ENCODE results near the gene CNST. TPM values are rescaled to one million over a fixed set of nuclear protein-coding genes. Genes with fewer than 3 reads are reported as not detected.

The CNST gene
- total and polyA plus RNA-seq, 9 of the 15 experiments (the other 6 are each of a cell fraction or from before 2014, with no cell fraction given): 17.0 to 55.3 (median 30.8) TPM

GRCh38 chr1:246566128-246566812, at the start of gene CNST, which contains the start of gene TFB2M (continued):
- TF ChIP-seq TOE1 (IDR thresholded peaks at IDR 0.05; ENCODE audit: borderline replicate concordance) (0 out of 2 replicates have a peak, but pooled peaks have one; percentile 48), TOE1 (CRISPR knock-in tag; IDR thresholded peaks at IDR 0.05; ENCODE audit: borderline replicate concordance, low read depth) (0 out of 2 replicates have a peak, but pooled peaks have one; percentile 87), HINFP (tag; conservative IDR thresholded peaks at IDR 0.05; ENCODE audit: low read depth) (no peak), MYBL2 (IDR thresholded peaks at IDR 0.05; ENCODE audit: low read depth) (no peak), MYBL2 (CRISPR knock-in tag; IDR thresholded peaks at IDR 0.05; ENCODE audit: borderline replicate concordance) (no peak), PKNOX1 (IDR thresholded peaks at IDR 0.05) (peak; percentile 81), ZNF507 (tag; conservative IDR thresholded peaks at IDR 0.05) (no peak), ZNF263 (CRISPR knock-in tag; IDR thresholded peaks at IDR 0.05; ENCODE audit: borderline replicate concordance) (peak; percentile 99), ZNF24 (IDR thresholded peaks at IDR 0.05) (no peak; the same call in 1 of the 2 replicates), SETDB1 (IDR thresholded peaks at IDR 0.05; ENCODE audit: low read length) (no peak), EP400 (IDR thresholded peaks at IDR 0.05) (peak; percentile 97), NR4A1 (CRISPR knock-in tag; IDR thresholded peaks at IDR 0.05) (peak; percentile 68; the same call in 1 of the 2 replicates), NR4A1 (tag; IDR thresholded peaks at IDR 0.05) (no peak), BRD9 (IDR thresholded peaks at IDR 0.05; ENCODE audit: low read depth, partially characterized antibody) (no peak), TFAP4 (CRISPR knock-in tag; IDR thresholded peaks at IDR 0.05; ENCODE audit: borderline replicate concordance) (peak; percentile 97), E2F6 (IDR thresholded peaks at IDR 0.05; ENCODE audit: borderline replicate concordance in 1 of 2, extremely low read depth in 1 of 2, insufficient read depth in 1 of 2, insufficient read length in 1 of 2, low read depth in 1 of 2, low read length in 1 of 2, poor library complexity in 1 of 2, severe bottlenecking in 1 of 2) (peak in 1 of 2 experiments; percentile 45)
- TF ChIP-seq, protein P1, sequence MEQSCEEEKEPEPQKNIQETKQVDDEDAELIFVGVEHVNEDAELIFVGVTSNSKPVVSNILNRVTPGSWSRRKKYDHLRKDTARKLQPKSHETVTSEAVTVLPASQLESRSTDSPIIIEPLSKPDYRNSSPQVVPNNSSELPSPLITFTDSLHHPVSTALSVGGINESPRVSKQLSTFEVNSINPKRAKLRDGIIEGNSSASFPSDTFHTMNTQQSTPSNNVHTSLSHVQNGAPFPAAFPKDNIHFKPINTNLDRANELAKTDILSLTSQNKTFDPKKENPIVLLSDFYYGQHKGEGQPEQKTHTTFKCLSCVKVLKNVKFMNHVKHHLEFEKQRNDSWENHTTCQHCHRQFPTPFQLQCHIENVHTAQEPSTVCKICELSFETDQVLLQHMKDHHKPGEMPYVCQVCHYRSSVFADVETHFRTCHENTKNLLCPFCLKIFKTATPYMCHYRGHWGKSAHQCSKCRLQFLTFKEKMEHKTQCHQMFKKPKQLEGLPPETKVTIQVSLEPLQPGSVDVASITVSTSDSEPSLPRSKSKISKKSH (CRISPR knock-in tag; IDR thresholded peaks at IDR 0.05): no peak
- TF ChIP-seq, protein P2, sequence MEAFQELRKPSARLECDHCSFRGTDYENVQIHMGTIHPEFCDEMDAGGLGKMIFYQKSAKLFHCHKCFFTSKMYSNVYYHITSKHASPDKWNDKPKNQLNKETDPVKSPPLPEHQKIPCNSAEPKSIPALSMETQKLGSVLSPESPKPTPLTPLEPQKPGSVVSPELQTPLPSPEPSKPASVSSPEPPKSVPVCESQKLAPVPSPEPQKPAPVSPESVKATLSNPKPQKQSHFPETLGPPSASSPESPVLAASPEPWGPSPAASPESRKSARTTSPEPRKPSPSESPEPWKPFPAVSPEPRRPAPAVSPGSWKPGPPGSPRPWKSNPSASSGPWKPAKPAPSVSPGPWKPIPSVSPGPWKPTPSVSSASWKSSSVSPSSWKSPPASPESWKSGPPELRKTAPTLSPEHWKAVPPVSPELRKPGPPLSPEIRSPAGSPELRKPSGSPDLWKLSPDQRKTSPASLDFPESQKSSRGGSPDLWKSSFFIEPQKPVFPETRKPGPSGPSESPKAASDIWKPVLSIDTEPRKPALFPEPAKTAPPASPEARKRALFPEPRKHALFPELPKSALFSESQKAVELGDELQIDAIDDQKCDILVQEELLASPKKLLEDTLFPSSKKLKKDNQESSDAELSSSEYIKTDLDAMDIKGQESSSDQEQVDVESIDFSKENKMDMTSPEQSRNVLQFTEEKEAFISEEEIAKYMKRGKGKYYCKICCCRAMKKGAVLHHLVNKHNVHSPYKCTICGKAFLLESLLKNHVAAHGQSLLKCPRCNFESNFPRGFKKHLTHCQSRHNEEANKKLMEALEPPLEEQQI (IDR thresholded peaks at IDR 0.05): no peak

Data from K562 (cell line).